Muscle of leg (tissue), 11 donors: ENCODE data around the gene PGPEP1. TPM values are rescaled to one million over a fixed set of nuclear protein-coding genes. Genes with fewer than 3 reads are reported as not detected.
A peak's percentile ranks its signal among the peaks of the same experiment; 100 is the strongest.
"Not testable (repeated sequence)": the region's sequence is repeated elsewhere in the genome, so short reads cannot be mapped to it uniquely, and the experiment has no call there.

Source experiments
- DNase-seq: peaks from one replicate; pipeline ENCODE4 v3.0.0; 2013
- H3K27ac ChIP-seq: one replicate; pipeline ENCODE4 v1.5.1; 2013; ENCODE audit warnings: mild to moderate bottlenecking, low read length, control low read depth
- H3K27me3 ChIP-seq: one replicate; pipeline ENCODE4 v1.6.1; 2013; ENCODE audit warnings: low read length; ENCODE audit not compliant: control insufficient read depth, insufficient read depth
- H3K36me3 ChIP-seq: one replicate; pipeline ENCODE4 v1.6.1; 2013; ENCODE audit warnings: low read length; ENCODE audit not compliant: control insufficient read depth, insufficient read depth
- H3K4me1 ChIP-seq: one replicate; pipeline ENCODE4 v1.6.1; 2013; ENCODE audit warnings: low read length; ENCODE audit not compliant: control insufficient read depth, insufficient read depth
- H3K4me3 ChIP-seq: one replicate; pipeline ENCODE4 v1.5.1; 2013; ENCODE audit warnings: low read length, control low read depth
- H3K9me3 ChIP-seq: replicated peaks from 2 replicates; pipeline ENCODE4 v1.6.1; 2013; ENCODE audit warnings: low read depth, low read length; ENCODE audit not compliant: control insufficient read depth
- WGBS: methylation state at CpG from one replicate; pipeline ENCODE4 v1.1.5; 2013; ENCODE audit warnings: missing lambda C conversion rate; ENCODE audit not compliant: insufficient coverage; 5-methylcytosine and 5-hydroxymethylcytosine counted together
- polyA plus RNA-seq, 8 donors: library from polyadenylated mRNA; unstranded; fragments of 120-200 nt; gene quantifications; one replicate each; pipeline versions ENCODE4 v1.2.1 to v1.2.3, GENCODE V29; 2013; ENCODE audit warnings: inconsistent platforms in 1 of 8, low replicate concordance in 1 of 8; ENCODE audit not compliant: insufficient read length in 8 of 8, insufficient read depth in 1 of 8
- total RNA-seq: library from RNA; stranded (reverse); fragments of 120-200 nt; gene quantifications from one replicate; pipeline ENCODE4 v1.2.4, GENCODE V29; 2013

Gene PGPEP1
- total and polyA plus RNA-seq, 9 donors = 7.7 to 14.9 (median 9.5) TPM

GRCh38 chr19:18380843-18381242, 40.4 kb downstream of the PGPEP1 start:
- H3K36me3 ChIP-seq = no peaks in the 10 kb centered on the region
- peak overlapping the region; percentile 51 for H3K27ac ChIP-seq
- H3K27me3 ChIP-seq = peaks cover under 1% of the 10 kb centered on the region
- H3K9me3 ChIP-seq = no peaks in the 10 kb centered on the region
- no peak overlapping the region for H3K4me3 ChIP-seq
- no peak for DNase-seq
- no CpG with 5 or more reads among the region's 3 CpGs for WGBS
- H3K4me1 ChIP-seq = peaks cover 11% of the 10 kb centered on the region

DNA sequence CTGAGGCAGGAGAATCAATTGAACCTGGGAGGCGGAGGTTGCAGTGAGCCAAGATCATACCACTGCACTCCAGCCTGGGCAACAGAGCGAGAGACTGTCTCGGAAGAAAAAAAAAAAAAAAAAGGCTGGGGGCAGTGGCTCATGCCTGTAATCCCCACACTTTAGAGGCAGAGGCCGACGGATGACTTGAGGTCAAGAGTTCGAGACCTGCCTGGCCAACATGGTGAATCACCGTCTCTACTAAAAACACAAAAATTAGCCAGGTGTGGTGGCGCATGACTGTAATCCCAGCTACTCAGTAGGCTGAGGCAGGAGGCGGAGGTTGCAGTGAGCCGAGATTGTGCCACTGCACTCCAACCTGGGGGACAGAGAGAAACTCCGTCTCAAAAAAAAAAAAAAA, 43.2 kb downstream of the PGPEP1 start:
- 100% methylated on average over 1 of the region's 11 CpGs for WGBS
- not testable (repeated sequence) for H3K36me3 ChIP-seq, H3K27ac ChIP-seq, DNase-seq, H3K4me3 ChIP-seq, H3K9me3 ChIP-seq
- H3K27me3 ChIP-seq = peaks cover 21% of the 10 kb centered on the region
- peaks cover 29% of the 10 kb centered on the region for H3K4me1 ChIP-seq

GRCh38 chr19:18384775-18385174, 44.4 kb downstream of the PGPEP1 start:
- WGBS = no CpG with 5 or more reads among the region's 7 CpGs
- DNase-seq = no peak
- Histone ChIP-seq H3K27me3 (peaks cover 25% of the 10 kb centered on the region), H3K9me3 (no peaks in the 10 kb centered on the region), H3K36me3 (no peaks in the 10 kb centered on the region), H3K4me1 (peaks cover 31% of the 10 kb centered on the region), H3K27ac (no peak overlapping the region), H3K4me3 (no peak overlapping the region)

GRCh38 chr19:18385359-18385674, 44.9 kb downstream of the PGPEP1 start:
- 100% methylated on average over 1 of the region's 3 CpGs for WGBS
- Histone ChIP-seq H3K27me3 (peaks cover 29% of the 10 kb centered on the region), H3K4me3 (no peak overlapping the region), H3K9me3 (no peaks in the 10 kb centered on the region), H3K36me3 (no peaks in the 10 kb centered on the region), H3K4me1 (peaks cover 27% of the 10 kb centered on the region), H3K27ac (no peak overlapping the region)
- no peak for DNase-seq

DNA sequence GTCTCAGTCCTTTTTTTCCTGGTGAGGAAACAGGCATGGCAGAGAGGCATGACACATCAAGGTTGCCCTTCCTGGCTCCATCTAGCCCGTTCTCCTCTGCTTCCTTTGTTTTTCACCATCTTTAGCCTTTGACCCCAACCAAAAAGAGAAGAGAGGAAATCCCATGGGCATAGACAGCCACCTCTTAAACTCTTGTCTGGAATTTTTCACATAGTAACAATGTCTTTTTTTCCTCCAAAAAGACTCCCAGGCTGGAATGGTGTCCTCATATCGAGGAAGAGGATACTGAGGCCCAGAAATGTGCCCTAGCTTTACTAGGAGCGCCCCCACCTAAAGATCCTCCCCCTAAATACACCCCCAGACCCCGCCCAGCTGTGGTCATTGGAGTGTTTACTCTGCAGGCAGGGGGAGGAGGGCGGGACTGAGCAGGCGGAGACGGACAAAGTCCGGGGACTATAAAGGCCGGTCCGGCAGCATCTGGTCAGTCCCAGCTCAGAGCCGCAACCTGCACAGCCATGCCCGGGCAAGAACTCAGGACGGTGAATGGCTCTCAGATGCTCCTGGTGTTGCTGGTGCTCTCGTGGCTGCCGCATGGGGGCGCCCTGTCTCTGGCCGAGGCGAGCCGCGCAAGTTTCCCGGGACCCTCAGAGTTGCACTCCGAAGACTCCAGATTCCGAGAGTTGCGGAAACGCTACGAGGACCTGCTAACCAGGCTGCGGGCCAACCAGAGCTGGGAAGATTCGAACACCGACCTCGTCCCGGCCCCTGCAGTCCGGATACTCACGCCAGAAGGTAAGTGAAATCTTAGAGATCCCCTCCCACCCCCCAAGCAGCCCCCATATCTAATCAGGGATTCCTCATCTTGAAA, 45.5 kb downstream of the PGPEP1 start, which contains the start of gene GDF15:
Gene GDF15 (plus strand): TSS at position 484 of the 868 bp plus-strand sequence. CDS start 32 bp downstream, at position 516.
- peaks cover 21% of the 10 kb centered on the region for H3K4me1 ChIP-seq
- peaks cover 2% of the 10 kb centered on the region for H3K9me3 ChIP-seq
- H3K27ac ChIP-seq = no peak within 1 kb of the TSS
- H3K36me3 ChIP-seq = no peaks in the 10 kb centered on the region
- H3K4me3 ChIP-seq = no peak within 1 kb of the TSS
- peaks cover 35% of the 10 kb centered on the region for H3K27me3 ChIP-seq
- WGBS = 33% methylated on average over 29 of the region's 33 CpGs
- DNase-seq = peak; percentile 53

DNA sequence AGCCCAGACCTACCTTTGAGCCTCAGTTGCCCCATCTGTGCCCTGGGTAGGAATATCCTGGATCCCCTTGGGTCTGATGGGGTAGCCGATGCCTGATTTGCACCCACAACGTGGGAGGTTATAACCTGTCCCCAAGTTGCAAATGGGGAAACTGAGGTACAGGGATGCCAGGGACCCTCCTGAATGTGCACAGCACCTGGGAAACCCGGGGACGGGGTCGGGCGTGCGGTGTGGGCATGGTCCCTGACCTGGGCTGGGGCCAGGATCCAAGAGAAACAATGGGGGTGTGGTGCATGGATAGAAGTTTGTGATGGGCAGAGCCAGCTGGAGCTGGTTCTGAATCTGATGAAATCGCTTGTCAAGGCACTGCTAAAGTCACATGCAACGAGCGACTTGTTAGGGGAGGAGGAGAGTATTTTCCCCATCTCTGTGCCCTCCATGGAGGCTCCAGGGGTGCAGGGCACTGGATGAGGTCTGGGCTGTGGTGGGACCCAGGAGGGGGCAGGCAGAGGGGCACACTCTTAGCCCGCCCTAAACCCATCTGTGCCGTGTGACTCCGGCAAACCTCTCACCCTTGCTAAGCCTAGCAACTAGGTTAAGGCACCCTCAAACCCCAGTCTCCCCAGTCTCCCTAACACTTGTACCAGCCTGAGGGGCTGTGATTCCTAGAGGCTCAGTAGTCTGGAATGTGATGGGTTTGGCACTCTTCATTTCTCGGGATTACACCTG, 46.3 kb downstream of the PGPEP1 start:
- peaks cover 2% of the 10 kb centered on the region for H3K9me3 ChIP-seq
- no peaks in the 10 kb centered on the region for H3K36me3 ChIP-seq
- DNase-seq = no peak
- H3K27me3 ChIP-seq = peaks cover 37% of the 10 kb centered on the region
- no peak overlapping the region for H3K27ac ChIP-seq
- peaks cover 21% of the 10 kb centered on the region for H3K4me1 ChIP-seq
- H3K4me3 ChIP-seq = no peak overlapping the region
- 82% methylated on average over 10 of the region's 14 CpGs for WGBS

DNA sequence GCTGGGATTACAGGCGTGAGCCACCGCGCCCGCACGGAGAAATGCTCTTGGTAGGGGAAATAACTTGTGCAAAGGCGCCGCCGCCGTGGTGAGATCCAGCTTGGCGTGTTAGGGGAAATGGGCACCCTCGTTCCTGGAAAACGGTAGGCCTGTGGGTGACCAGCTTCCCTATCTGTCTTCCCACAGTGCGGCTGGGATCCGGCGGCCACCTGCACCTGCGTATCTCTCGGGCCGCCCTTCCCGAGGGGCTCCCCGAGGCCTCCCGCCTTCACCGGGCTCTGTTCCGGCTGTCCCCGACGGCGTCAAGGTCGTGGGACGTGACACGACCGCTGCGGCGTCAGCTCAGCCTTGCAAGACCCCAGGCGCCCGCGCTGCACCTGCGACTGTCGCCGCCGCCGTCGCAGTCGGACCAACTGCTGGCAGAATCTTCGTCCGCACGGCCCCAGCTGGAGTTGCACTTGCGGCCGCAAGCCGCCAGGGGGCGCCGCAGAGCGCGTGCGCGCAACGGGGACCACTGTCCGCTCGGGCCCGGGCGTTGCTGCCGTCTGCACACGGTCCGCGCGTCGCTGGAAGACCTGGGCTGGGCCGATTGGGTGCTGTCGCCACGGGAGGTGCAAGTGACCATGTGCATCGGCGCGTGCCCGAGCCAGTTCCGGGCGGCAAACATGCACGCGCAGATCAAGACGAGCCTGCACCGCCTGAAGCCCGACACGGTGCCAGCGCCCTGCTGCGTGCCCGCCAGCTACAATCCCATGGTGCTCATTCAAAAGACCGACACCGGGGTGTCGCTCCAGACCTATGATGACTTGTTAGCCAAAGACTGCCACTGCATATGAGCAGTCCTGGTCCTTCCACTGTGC, 47.9 kb downstream of the PGPEP1 start:
- WGBS = 7% methylated on average over 86 of the region's 86 CpGs
- Histone ChIP-seq H3K4me3 (peak overlapping the region; percentile 26), H3K27me3 (peaks cover 37% of the 10 kb centered on the region), H3K9me3 (peaks cover 2% of the 10 kb centered on the region), H3K4me1 (peaks cover 21% of the 10 kb centered on the region), H3K27ac (no peak overlapping the region), H3K36me3 (no peaks in the 10 kb centered on the region)
- peak; percentile 85 for DNase-seq

DNA sequence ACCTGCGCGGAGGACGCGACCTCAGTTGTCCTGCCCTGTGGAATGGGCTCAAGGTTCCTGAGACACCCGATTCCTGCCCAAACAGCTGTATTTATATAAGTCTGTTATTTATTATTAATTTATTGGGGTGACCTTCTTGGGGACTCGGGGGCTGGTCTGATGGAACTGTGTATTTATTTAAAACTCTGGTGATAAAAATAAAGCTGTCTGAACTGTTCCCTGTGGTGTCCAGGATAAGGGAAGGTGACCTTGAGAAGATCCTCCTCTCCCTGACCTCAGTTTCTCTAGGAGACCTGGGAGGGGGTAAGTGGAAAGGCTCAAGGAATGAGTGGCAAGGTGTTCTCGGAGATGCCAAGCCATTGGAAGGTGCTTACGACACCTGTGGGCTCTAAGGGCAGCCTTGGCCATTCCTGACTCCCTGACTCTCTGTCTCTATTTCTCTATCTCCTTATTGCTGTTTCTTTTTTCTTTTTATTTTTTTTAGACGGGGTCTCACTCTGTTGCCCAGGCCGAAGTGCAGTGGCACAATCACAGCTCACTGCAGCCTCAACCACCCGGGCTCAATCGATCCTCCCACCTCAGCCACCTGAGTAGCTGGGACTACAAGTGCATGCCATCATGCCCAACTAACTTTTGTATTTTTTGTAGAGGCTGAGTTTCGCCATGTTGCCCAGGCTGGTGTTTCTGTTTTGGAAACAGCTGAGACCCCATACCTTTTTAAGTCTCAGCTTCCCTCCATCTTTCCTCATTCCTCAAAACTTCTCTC, 48.7 kb downstream of the PGPEP1 start:
- H3K36me3 ChIP-seq = no peaks in the 10 kb centered on the region
- DNase-seq = no peak
- no peak overlapping the region for H3K4me3 ChIP-seq
- H3K4me1 ChIP-seq = peaks cover 21% of the 10 kb centered on the region
- H3K9me3 ChIP-seq = peaks cover 2% of the 10 kb centered on the region
- H3K27me3 ChIP-seq = peaks cover 37% of the 10 kb centered on the region
- 84% methylated on average over 3 of the region's 13 CpGs for WGBS
- H3K27ac ChIP-seq = no peak overlapping the region

- Histone ChIP-seq H3K36me3 (no peaks in the 10 kb centered on the region), H3K4me1 (peaks cover 21% of the 10 kb centered on the region), H3K9me3 (peaks cover 2% of the 10 kb centered on the region), H3K4me3 (no peak overlapping the region), H3K27me3 (peaks cover 37% of the 10 kb centered on the region), H3K27ac (no peak overlapping the region)
- no peak for DNase-seq
Observed at GRCh38 chr19:18389726-18390064, 49.3 kb downstream of the PGPEP1 start.
